Caco-2 (cell line): ENCODE measurements around the gene TMEM183A. TPM values are rescaled to one million over a fixed set of nuclear protein-coding genes. Genes with fewer than 3 reads are reported as not detected.

Experiments
- BruUV-seq: library from RNA; stranded (reverse); fragments of 400-500 nt; replicated peaks from 2 replicates; lab custom pipeline; 2021; lab: Mats Ljungman, UMichigan
- CTCF ChIA-PET: fragments of 300-600 bp; sonication (Branson Sonifier 250); formaldehyde crosslinking; loops from one replicate; lab custom pipeline; 2022; ENCODE audit warnings: antibody characterized with exemption; lab: Charles Lee
- POLR2A ChIA-PET: fragments of 300-600 bp; sonication (Branson Sonifier 250); formaldehyde crosslinking; loops from one replicate; lab custom pipeline; 2022; ENCODE audit warnings: antibody characterized with exemption; lab: Charles Lee
- DNase-seq, 2 experiments: peaks; one replicate each; pipeline versions ENCODE4 v3.0.0 to v3.0.0-alpha.2; 2020 to 2022
- H3K27me3 ChIP-seq: replicated peaks from 2 replicates; pipeline ENCODE4 v1.6.0; 2011; ENCODE audit warnings: low read length; ENCODE audit not compliant: control insufficient read depth, insufficient read depth
- H3K36me3 ChIP-seq: 2 replicates; pipeline ENCODE4 v1.5.1; 2011; ENCODE audit warnings: low read length; ENCODE audit not compliant: control insufficient read depth, insufficient read depth
- H3K4me1 ChIP-seq: fragments of 250-450 bp; sonication (Bioruptor Pico); 2 replicates; pipeline ENCODE4 v1.5.1; 2020; ENCODE audit warnings: mild to moderate bottlenecking
- H3K4me3 ChIP-seq: 2 replicates; pipeline ENCODE4 v1.5.1; 2011; ENCODE audit warnings: low read depth, mild to moderate bottlenecking, control low read depth, low read length
- H3K9me3 ChIP-seq: fragments of 250-450 bp; sonication (Bioruptor Pico); 2 replicates; pipeline ENCODE4 v1.5.1; 2020; ENCODE audit warnings: mild to moderate bottlenecking, moderate library complexity
- H3K27ac Mint-ChIP-seq: one replicate; pipeline ENCODE4 v1.8.0; 2022; ENCODE audit warnings: mixed read lengths; ENCODE audit not compliant: unreplicated experiment
- H3K27me3 Mint-ChIP-seq: one replicate; pipeline ENCODE4 v1.8.0; 2022; ENCODE audit warnings: mixed read lengths; ENCODE audit not compliant: insufficient read depth, unreplicated experiment
- H3K36me3 Mint-ChIP-seq: one replicate; pipeline ENCODE4 v1.8.0; 2022; ENCODE audit warnings: mild to moderate bottlenecking, mixed read lengths; ENCODE audit not compliant: insufficient read depth, unreplicated experiment
- H3K4me1 Mint-ChIP-seq: one replicate; pipeline ENCODE4 v1.8.0; 2022; ENCODE audit warnings: low read depth, mixed read lengths; ENCODE audit not compliant: unreplicated experiment
- H3K4me3 Mint-ChIP-seq: one replicate; pipeline ENCODE4 v1.8.0; 2022; ENCODE audit warnings: mild to moderate bottlenecking, moderate library complexity, mixed read lengths; ENCODE audit not compliant: unreplicated experiment
- H3K9me3 Mint-ChIP-seq: one replicate; pipeline ENCODE4 v1.8.0; 2022; ENCODE audit warnings: mixed read lengths; ENCODE audit not compliant: unreplicated experiment
- intact Hi-C: fragments of 100-400 bp; cut with micrococcal nuclease; formaldehyde crosslinking; loops from one replicate; pipeline ENCODE4 v1.10.0; 2022; ENCODE audit not compliant: unreplicated experiment
- total RNA-seq: library from RNA; stranded (reverse); gene quantifications from 2 replicates; pipeline ENCODE4 v1.2.3, GENCODE V29; 2022
- TF ChIP-seq, protein P1 (sequence below), 2 experiments: fragments of 200-600 bp in 1 of 2; IDR thresholded peaks; 1 replicate in 1 of 2; 2 replicates in 1 of 2; pipeline versions ENCODE4 v1.5.1 to v1.8.0; 2011 to 2022; ENCODE audit warnings: antibody characterized with exemption in 1 of 2, control low read depth in 1 of 2, inconsistent platforms in 1 of 2, low read depth in 1 of 2, low read length in 1 of 2, mild to moderate bottlenecking in 1 of 2, moderate library complexity in 1 of 2; ENCODE audit not compliant: insufficient read depth in 1 of 2, severe bottlenecking in 1 of 2, unreplicated experiment in 1 of 2

Gene TMEM183A
- total RNA-seq, 1 experiment from 2014 or later, result 74.3 TPM

GRCh38 chr1:203057911-203058675 lies 50.9 kb downstream of the TMEM183A start:
- H3K36me3 Mint-ChIP-seq, result peaks cover 4% of the 10 kb centered on the region
- intact Hi-C loops, result no loop called here
- no peak for DNase-seq
- BruUV-seq, result no TSS peak
- peaks cover 14% of the 10 kb centered on the region for H3K4me1 Mint-ChIP-seq
- TF ChIP-seq, protein P1, sequence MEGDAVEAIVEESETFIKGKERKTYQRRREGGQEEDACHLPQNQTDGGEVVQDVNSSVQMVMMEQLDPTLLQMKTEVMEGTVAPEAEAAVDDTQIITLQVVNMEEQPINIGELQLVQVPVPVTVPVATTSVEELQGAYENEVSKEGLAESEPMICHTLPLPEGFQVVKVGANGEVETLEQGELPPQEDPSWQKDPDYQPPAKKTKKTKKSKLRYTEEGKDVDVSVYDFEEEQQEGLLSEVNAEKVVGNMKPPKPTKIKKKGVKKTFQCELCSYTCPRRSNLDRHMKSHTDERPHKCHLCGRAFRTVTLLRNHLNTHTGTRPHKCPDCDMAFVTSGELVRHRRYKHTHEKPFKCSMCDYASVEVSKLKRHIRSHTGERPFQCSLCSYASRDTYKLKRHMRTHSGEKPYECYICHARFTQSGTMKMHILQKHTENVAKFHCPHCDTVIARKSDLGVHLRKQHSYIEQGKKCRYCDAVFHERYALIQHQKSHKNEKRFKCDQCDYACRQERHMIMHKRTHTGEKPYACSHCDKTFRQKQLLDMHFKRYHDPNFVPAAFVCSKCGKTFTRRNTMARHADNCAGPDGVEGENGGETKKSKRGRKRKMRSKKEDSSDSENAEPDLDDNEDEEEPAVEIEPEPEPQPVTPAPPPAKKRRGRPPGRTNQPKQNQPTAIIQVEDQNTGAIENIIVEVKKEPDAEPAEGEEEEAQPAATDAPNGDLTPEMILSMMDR (IDR thresholded peaks at IDR 0.05; ENCODE audit: insufficient read depth in 1 of 2, low read depth in 1 of 2, low read length in 1 of 2, severe bottlenecking in 1 of 2, unreplicated experiment in 1 of 2), result no peak
- CTCF ChIA-PET, result interaction anchor here (1.3 kb wide), 1 partner anchor 18 kb away, joined by 3 read pairs; no protein-coding TSS in a partner anchor
- H3K27me3 ChIP-seq, result no peaks in the 10 kb centered on the region
- no peak overlapping the region for H3K27ac Mint-ChIP-seq
- no peaks in the 10 kb centered on the region for H3K9me3 ChIP-seq
- no peak overlapping the region for H3K4me3 ChIP-seq
- H3K36me3 ChIP-seq, result no peaks in the 10 kb centered on the region; the same call in 1 of the 2 replicates
- no peaks in the 10 kb centered on the region for H3K27me3 Mint-ChIP-seq
- POLR2A ChIA-PET, result no interaction called here
- no peaks in the 10 kb centered on the region for H3K9me3 Mint-ChIP-seq
- peaks cover 8% of the 10 kb centered on the region; the same call in 1 of the 2 replicates for H3K4me1 ChIP-seq
- H3K4me3 Mint-ChIP-seq, result no peak overlapping the region

GRCh38 chr1:203058676-203058935 lies 51.4 kb downstream of the TMEM183A start:
- Histone ChIP-seq H3K27me3 (no peaks in the 10 kb centered on the region), H3K9me3 (no peaks in the 10 kb centered on the region), H3K4me3 (no peak overlapping the region), H3K4me1 (peaks cover 8% of the 10 kb centered on the region; the same call in 1 of the 2 replicates), H3K36me3 (no peaks in the 10 kb centered on the region; the same call in none of the 2 replicates)
- BruUV-seq, result no TSS peak
- Mint-ChIP-seq H3K4me1 (peaks cover 14% of the 10 kb centered on the region), H3K4me3 (no peak overlapping the region), H3K27me3 (no peaks in the 10 kb centered on the region), H3K27ac (no peak overlapping the region), H3K9me3 (no peaks in the 10 kb centered on the region), H3K36me3 (peaks cover 4% of the 10 kb centered on the region)
- TF ChIP-seq, protein P1 (IDR thresholded peaks at IDR 0.05; ENCODE audit: insufficient read depth in 1 of 2, low read depth in 1 of 2, low read length in 1 of 2, severe bottlenecking in 1 of 2, unreplicated experiment in 1 of 2), result no peak
- intact Hi-C loops, result no loop called here
- no peak for DNase-seq
- ChIA-PET CTCF (no interaction called here), POLR2A (no interaction called here)

GRCh38 chr1:203059485-203059884 lies 52.3 kb downstream of the TMEM183A start:
- no peak overlapping the region for H3K27ac Mint-ChIP-seq
- ChIA-PET CTCF (no interaction called here), POLR2A (no interaction called here)
- DNase-seq, result no peak
- H3K4me1 Mint-ChIP-seq, result peaks cover 14% of the 10 kb centered on the region
- intact Hi-C loops, result no loop called here
- Histone ChIP-seq H3K4me3 (no peak overlapping the region), H3K4me1 (peaks cover 8% of the 10 kb centered on the region; the same call in 1 of the 2 replicates), H3K9me3 (no peaks in the 10 kb centered on the region), H3K27me3 (no peaks in the 10 kb centered on the region), H3K36me3 (no peaks in the 10 kb centered on the region; the same call in none of the 2 replicates)
- no peaks in the 10 kb centered on the region for H3K9me3 Mint-ChIP-seq
- H3K36me3 Mint-ChIP-seq, result peaks cover 4% of the 10 kb centered on the region
- H3K27me3 Mint-ChIP-seq, result no peaks in the 10 kb centered on the region
- no peak overlapping the region for H3K4me3 Mint-ChIP-seq
- TF ChIP-seq, protein P1 (IDR thresholded peaks at IDR 0.05; ENCODE audit: insufficient read depth in 1 of 2, low read depth in 1 of 2, low read length in 1 of 2, severe bottlenecking in 1 of 2, unreplicated experiment in 1 of 2), result no peak
- BruUV-seq, result no TSS peak
